ENCODE results near the gene BTG3.

GRCh38 chr21:17602874-17603273, 9.8 kb downstream of the BTG3 start:
- no peak for TF ChIP-seq CTCF (conservative IDR thresholded peaks at IDR 0.05; ENCODE audit: low read depth, low read length)
- no peak for TF ChIP-seq EZH2 (IDR thresholded peaks at IDR 0.05; ENCODE audit: low read length, unreplicated experiment)
